Activated naive CD4-positive, alpha-beta T cell treated with anti-CD3 and anti-CD28 coated beads for 36 hours (primary cell): ENCODE data around the gene MECP2. TPM values are rescaled to one million over a fixed set of nuclear protein-coding genes. Genes with fewer than 3 reads are reported as not detected.
"Not testable (repeated sequence)": the region's sequence is repeated elsewhere in the genome, so short reads cannot be mapped to it uniquely, and the experiment has no call there.

ENCODE experiments used
- CTCF ChIA-PET: fragments of 350-600 bp; sonication (Branson Sonifier 250); formaldehyde crosslinking; loops from one replicate; lab custom pipeline; 2021; ENCODE audit warnings: antibody characterized with exemption; lab: Charles Lee
- DNase-seq: peaks from one replicate; pipeline ENCODE4 v3.0.0-alpha.2; 2020
- H3K27ac Mint-ChIP-seq: one replicate; pipeline ENCODE4 v1.8.0; 2021; ENCODE audit warnings: mild to moderate bottlenecking, mixed read lengths
- H3K27me3 Mint-ChIP-seq: one replicate; pipeline ENCODE4 v1.8.0; 2021; ENCODE audit warnings: low read depth, mixed read lengths
- H3K36me3 Mint-ChIP-seq: one replicate; pipeline ENCODE4 v1.8.0; 2021; ENCODE audit warnings: low read depth, mixed read lengths
- H3K4me1 Mint-ChIP-seq: one replicate; pipeline ENCODE4 v1.8.0; 2021; ENCODE audit warnings: low read depth, mixed read lengths
- H3K4me3 Mint-ChIP-seq: one replicate; pipeline ENCODE4 v1.8.0; 2021; ENCODE audit warnings: mild to moderate bottlenecking, moderate library complexity, mixed read lengths
- H3K9me3 Mint-ChIP-seq: one replicate; pipeline ENCODE4 v1.8.0; 2021; ENCODE audit warnings: mixed read lengths
- intact Hi-C: fragments of 100-400 bp; cut with micrococcal nuclease; formaldehyde crosslinking; loops from one replicate; pipeline ENCODE4 v1.15.1; 2023
- total RNA-seq, 2 experiments: library from RNA; stranded (reverse); gene quantifications; one replicate each; pipeline ENCODE4 v1.2.3, GENCODE V29; 2021

The MECP2 gene
- total RNA-seq, 2 experiments from 2014 or later = 47.1 to 50.2 TPM

GRCh38 chrX:153991013-153991580 lies 106.4 kb downstream of the MECP2 start:
- H3K4me1 Mint-ChIP-seq = peaks cover 17% of the 10 kb centered on the region
- CTCF ChIA-PET = interaction anchor here (2.2 kb wide), 1 partner anchor 23 kb away, joined by 12 read pairs; no protein-coding TSS in a partner anchor
- no peaks in the 10 kb centered on the region for H3K9me3 Mint-ChIP-seq
- DNase-seq = no peak
- no peak overlapping the region for H3K4me3 Mint-ChIP-seq
- intact Hi-C loops = no loop called here
- H3K27ac Mint-ChIP-seq = no peak overlapping the region
- H3K27me3 Mint-ChIP-seq = no peaks in the 10 kb centered on the region
- H3K36me3 Mint-ChIP-seq = no peaks in the 10 kb centered on the region

DNA sequence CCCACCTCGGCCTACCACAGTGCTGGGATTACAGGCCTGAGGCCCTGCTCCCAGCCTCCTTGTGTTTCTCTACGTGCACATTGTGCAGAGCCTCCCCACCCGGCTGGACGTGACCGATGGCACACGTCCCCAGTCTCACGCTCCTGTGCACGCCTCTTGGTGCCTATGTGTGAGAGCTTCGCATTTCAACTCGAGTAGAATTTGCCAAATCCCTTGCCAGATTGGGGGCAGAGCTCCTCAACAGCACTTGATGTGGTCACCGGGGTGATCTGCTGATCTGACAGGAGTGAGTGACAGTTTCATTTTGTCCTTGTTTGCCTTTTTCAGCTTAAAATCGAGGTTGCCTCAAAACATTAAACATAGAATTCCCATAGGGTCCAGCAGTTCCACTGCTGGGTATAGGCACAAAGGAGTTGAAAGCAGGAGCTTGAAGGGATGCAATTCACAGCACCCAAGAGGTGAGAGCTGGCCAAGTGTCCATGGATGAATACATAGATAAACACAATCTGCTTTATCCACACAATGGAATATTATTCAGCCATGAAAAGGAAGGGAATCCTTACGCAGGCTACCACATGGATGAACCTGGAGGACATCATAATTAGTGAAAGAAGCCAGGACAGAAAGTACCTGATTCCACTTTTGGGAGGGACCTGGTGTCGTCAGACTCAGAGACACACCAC lies 107.4 kb downstream of the MECP2 start:
- Mint-ChIP-seq H3K4me3 (peak overlapping the region; percentile 39), H3K9me3 (no peaks in the 10 kb centered on the region), H3K36me3 (no peaks in the 10 kb centered on the region), H3K27me3 (no peaks in the 10 kb centered on the region), H3K27ac (no peak overlapping the region), H3K4me1 (peaks cover 17% of the 10 kb centered on the region)
- intact Hi-C loops = no loop called here
- no peak for DNase-seq
- CTCF ChIA-PET = interaction anchor here (0.8 to 2.2 kb wide), 2 partner anchors 14 to 24 kb away, joined by 3 to 12 read pairs; no protein-coding TSS in a partner anchor

GRCh38 chrX:153988493-153988892 lies 109.0 kb downstream of the MECP2 start:
- Mint-ChIP-seq H3K36me3 (no peaks in the 10 kb centered on the region), H3K27ac (peak overlapping the region; percentile 56), H3K9me3 (no peaks in the 10 kb centered on the region), H3K27me3 (no peaks in the 10 kb centered on the region), H3K4me1 (peaks cover 33% of the 10 kb centered on the region), H3K4me3 (no peak overlapping the region)
- CTCF ChIA-PET = no interaction called here
- intact Hi-C loops = no loop called here
- no peak for DNase-seq

DNA sequence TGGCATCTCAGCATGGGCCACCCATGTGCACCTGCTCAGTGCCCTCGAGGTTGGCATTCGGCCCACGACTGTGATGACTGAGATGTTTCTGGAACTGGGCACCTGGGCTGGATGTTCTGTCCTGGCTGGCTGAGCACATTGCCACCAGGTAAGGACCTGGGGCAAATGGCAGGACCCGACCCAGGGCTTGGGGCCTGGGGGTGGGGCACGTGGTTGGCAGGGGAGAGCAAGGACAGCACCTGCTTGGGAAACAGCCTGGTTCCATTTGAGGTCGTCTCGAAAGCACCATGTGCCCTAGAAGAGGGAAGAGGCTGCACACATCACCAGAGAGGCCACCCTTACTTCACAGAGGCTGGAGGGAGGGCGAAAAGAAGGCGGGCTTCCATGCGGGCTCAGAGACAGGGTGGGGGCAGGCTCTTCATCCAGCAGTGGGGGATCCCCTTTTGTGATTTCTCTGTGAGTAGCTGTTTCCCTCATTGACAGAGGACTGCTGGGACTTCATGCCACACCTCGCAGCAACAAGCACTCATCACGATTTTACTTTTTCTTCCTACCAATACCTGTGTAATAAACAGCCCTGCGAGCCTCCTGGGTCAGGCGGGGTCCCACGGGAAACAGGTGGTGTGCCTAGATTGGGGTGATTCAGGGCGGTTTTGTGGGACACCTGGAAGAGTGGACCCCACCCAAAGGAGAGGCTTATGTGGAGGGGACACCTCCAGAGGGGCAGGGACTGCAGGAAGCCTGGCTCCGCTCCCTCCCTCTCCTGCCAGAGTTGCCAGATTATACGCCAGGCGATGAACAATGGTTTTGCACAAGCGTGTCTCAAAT lies 113.0 kb downstream of the MECP2 start:
- Mint-ChIP-seq H3K4me1 (peaks cover 52% of the 10 kb centered on the region), H3K27ac (peak overlapping the region; percentile 99), H3K4me3 (peak overlapping the region; percentile 82), H3K27me3 (no peaks in the 10 kb centered on the region), H3K9me3 (no peaks in the 10 kb centered on the region), H3K36me3 (peaks cover 7% of the 10 kb centered on the region)
- CTCF ChIA-PET = interaction anchor here (1.2 kb wide), 2 partner anchors 10 to 29 kb away, joined by 3 to 4 read pairs; no protein-coding TSS in a partner anchor
- DNase-seq = peak; percentile 77
- intact Hi-C loops = loop anchor here (1.0 to 5.0 kb wide), 2 partner anchors 12 to 33 kb away; partner anchors contain the start of genes IRAK1 and TMEM187

GRCh38 chrX:153983321-153983801 lies 114.2 kb downstream of the MECP2 start:
- H3K9me3 Mint-ChIP-seq = no peaks in the 10 kb centered on the region
- no peak overlapping the region for H3K4me3 Mint-ChIP-seq
- H3K27ac Mint-ChIP-seq = peak overlapping the region; percentile 95
- peak; percentile 49 for DNase-seq
- H3K4me1 Mint-ChIP-seq = peaks cover 47% of the 10 kb centered on the region
- CTCF ChIA-PET = interaction anchor here (0.5 kb wide), 1 partner anchor 73 kb away, joined by 5 read pairs; no protein-coding TSS in a partner anchor
- peaks cover 7% of the 10 kb centered on the region for H3K36me3 Mint-ChIP-seq
- H3K27me3 Mint-ChIP-seq = no peaks in the 10 kb centered on the region
- intact Hi-C loops = loop anchor here (5.0 kb wide), 1 partner anchor 34 kb away; the partner anchor contains the start of gene IRAK1

DNA sequence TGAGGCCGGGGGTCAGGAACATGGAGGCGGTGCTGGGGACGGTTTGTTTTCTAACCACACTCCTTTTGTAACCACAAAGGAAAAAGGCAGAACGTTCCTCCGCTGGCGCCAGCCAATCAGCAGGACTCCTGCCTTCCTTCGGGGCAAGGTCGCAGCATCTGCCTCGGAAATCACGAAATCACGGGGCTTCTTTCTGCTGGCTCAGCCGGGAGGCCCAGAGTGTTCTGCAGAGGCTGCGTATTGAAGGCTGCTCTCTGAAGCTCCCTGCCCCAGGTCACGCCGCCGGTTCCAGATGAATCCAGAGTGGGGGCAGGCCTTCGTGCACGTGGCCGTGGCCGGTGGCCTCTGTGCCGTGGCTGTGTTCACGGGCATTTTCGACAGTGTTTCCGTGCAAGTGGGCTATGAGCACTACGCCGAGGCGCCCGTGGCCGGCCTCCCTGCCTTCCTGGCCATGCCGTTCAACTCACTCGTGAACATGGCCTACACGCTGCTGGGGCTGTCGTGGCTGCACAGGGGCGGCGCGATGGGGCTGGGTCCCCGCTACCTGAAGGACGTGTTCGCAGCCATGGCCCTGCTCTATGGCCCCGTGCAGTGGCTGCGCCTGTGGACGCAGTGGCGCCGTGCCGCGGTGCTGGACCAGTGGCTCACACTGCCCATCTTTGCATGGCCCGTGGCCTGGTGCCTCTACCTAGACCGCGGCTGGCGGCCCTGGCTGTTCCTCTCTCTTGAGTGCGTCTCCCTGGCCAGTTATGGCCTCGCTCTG lies 115.6 kb downstream of the MECP2 start:
- H3K4me1 Mint-ChIP-seq = peaks cover 48% of the 10 kb centered on the region
- peak; percentile 83 for DNase-seq
- intact Hi-C loops = loop anchor here (5.0 kb wide), 1 partner anchor 35 kb away; the partner anchor contains the start of gene IRAK1
- peak overlapping the region; percentile 63 for H3K4me3 Mint-ChIP-seq
- peak overlapping the region; percentile 95 for H3K27ac Mint-ChIP-seq
- H3K27me3 Mint-ChIP-seq = no peaks in the 10 kb centered on the region
- CTCF ChIA-PET = interaction anchor here (0.9 to 1.7 kb wide), 2 partner anchors 11 to 32 kb away, joined by 3 to 6 read pairs; partner anchors contain the start of gene HCFC1
- peaks cover 7% of the 10 kb centered on the region for H3K36me3 Mint-ChIP-seq
- no peaks in the 10 kb centered on the region for H3K9me3 Mint-ChIP-seq

- CTCF ChIA-PET = interaction anchor here (0.9 to 1.7 kb wide), 2 partner anchors 10 to 31 kb away, joined by 3 to 6 read pairs; partner anchors contain the start of gene HCFC1
- intact Hi-C loops = loop anchor here (5.0 kb wide), 1 partner anchor 36 kb away; the partner anchor contains the start of gene IRAK1
- Mint-ChIP-seq H3K27me3 (no peaks in the 10 kb centered on the region), H3K27ac (peak overlapping the region; percentile 95), H3K36me3 (peaks cover 7% of the 10 kb centered on the region), H3K4me1 (peaks cover 49% of the 10 kb centered on the region), H3K9me3 (no peaks in the 10 kb centered on the region), H3K4me3 (peak overlapping the region; percentile 63)
- DNase-seq = no peak
Observed at GRCh38 chrX:153981231-153981630, 116.3 kb downstream of the MECP2 start.

DNA sequence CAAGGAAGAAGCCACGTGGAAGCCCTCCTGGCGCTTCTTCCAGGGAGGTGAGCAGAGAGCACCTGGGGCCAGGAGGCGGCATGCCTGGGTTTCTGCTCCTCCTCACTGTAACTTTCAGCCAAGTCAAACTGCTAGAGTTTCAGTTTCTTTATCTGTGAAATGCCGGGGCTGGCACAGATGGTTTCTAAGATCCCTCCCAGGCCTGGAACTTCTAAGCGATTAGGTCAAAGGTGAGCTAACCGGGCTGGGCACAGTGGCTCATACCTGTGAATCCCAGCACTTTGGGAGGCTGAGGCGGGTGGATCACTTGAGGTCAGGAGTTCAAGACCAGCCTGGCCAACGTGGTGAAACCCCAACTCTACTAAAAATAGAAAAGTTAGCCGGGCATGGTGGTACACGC lies 117.1 kb downstream of the MECP2 start:
- CTCF ChIA-PET = interaction anchor here (1.4 to 1.7 kb wide), 2 partner anchors 9 to 14 kb away, joined by 3 to 6 read pairs; partner anchors contain the start of gene HCFC1
- not testable (repeated sequence) for H3K27me3 Mint-ChIP-seq, H3K9me3 Mint-ChIP-seq, H3K36me3 Mint-ChIP-seq
- peak; percentile 60 for DNase-seq
- Mint-ChIP-seq H3K4me1 (peaks cover 52% of the 10 kb centered on the region), H3K27ac (peak overlapping the region; percentile 95), H3K4me3 (peak overlapping the region; percentile 67)
- intact Hi-C loops = loop anchor here (5.0 kb wide), 1 partner anchor 37 kb away; the partner anchor contains the start of gene IRAK1

DNA sequence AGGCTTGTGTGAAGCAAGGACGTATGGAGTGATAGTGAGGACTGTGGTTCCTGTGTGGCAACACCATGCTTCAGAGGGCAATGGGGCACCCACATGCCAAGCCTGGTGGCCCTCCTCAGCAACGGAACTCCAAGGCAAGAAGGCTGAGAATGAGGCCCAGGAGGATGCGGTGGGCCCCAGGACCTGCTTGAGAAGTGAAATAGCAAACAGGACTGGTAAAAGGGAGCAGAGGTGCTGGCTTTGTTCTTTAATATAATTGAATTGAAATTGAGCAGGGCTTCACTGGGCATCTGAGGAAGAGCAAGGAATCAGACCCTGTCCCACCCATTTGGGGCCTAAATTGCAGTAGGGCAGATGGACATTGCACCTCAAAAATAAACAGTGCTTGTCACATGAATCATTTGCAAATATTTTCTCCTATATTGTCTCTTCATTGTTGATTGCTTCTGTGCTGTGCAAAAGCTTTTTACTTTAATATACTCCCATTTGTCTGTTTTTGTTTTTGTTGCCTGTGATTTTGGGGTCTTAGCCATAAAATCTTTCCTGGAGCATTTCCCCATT lies 122.7 kb downstream of the MECP2 start:
- no peaks in the 10 kb centered on the region for H3K9me3 Mint-ChIP-seq
- peaks cover 17% of the 10 kb centered on the region for H3K4me1 Mint-ChIP-seq
- H3K4me3 Mint-ChIP-seq = peak overlapping the region; percentile 84
- H3K27ac Mint-ChIP-seq = peak overlapping the region; percentile 96
- peaks cover 8% of the 10 kb centered on the region for H3K36me3 Mint-ChIP-seq
- H3K27me3 Mint-ChIP-seq = no peaks in the 10 kb centered on the region
- CTCF ChIA-PET = interaction anchor here (0.8 to 2.2 kb wide), 2 partner anchors 11 to 39 kb away, joined by 3 to 4 read pairs; no protein-coding TSS in a partner anchor
- intact Hi-C loops = loop anchor here (5.0 kb wide), 2 partner anchors 502 to 503 kb away; partner anchors contain the start of genes HAUS7 and LAGE3
- DNase-seq = no peak

GRCh38 chrX:153974003-153974725 lies 123.4 kb downstream of the MECP2 start:
- intact Hi-C loops = loop anchor here (5.0 kb wide), 2 partner anchors 502 to 503 kb away; partner anchors contain the start of genes HAUS7 and LAGE3

More at GRCh38 chrX:153974003-153974725, 123.4 kb downstream of the MECP2 start:
- peaks cover 11% of the 10 kb centered on the region for H3K36me3 Mint-ChIP-seq
- H3K4me3 Mint-ChIP-seq = peak overlapping the region; percentile 84
- no peak for DNase-seq
- no peaks in the 10 kb centered on the region for H3K27me3 Mint-ChIP-seq
- peak overlapping the region; percentile 96 for H3K27ac Mint-ChIP-seq
- H3K9me3 Mint-ChIP-seq = no peaks in the 10 kb centered on the region
- CTCF ChIA-PET = interaction anchor here (0.8 to 2.2 kb wide), 2 partner anchors 11 to 39 kb away, joined by 3 to 4 read pairs; no protein-coding TSS in a partner anchor
- peaks cover 17% of the 10 kb centered on the region for H3K4me1 Mint-ChIP-seq
